HG02938 (cell line): ENCODE results near the gene SLC16A9.

Experiments
- ATAC-seq: cut with Tn5 transposase; IDR thresholded peaks from one replicate; pipeline ENCODE4 v1.9.1; 2021; ENCODE audit warnings: mild to moderate bottlenecking, moderate library complexity; ENCODE audit not compliant: unreplicated experiment

The SLC16A9 gene

GRCh38 chr10:59631882-59632807, 77.5 kb downstream of the SLC16A9 start:
- ATAC-seq = no peak

- ATAC-seq = no peak
Measured at GRCh38 chr10:59631237-59631636, 78.4 kb downstream of the SLC16A9 start.

GRCh38 chr10:59628965-59629364, 80.7 kb downstream of the SLC16A9 start:
- no peak for ATAC-seq

GRCh38 chr10:59628456-59628855, 81.2 kb downstream of the SLC16A9 start:
- ATAC-seq = no peak

GRCh38 chr10:59627366-59628018, 82.2 kb downstream of the SLC16A9 start:
- ATAC-seq = no peak

- no peak for ATAC-seq
Measured at GRCh38 chr10:59626523-59626869, 83.2 kb downstream of the SLC16A9 start.

- ATAC-seq = peak; percentile 91
Measured at GRCh38 chr10:59625721-59626522, 83.7 kb downstream of the SLC16A9 start.

- ATAC-seq = no peak
Measured at GRCh38 chr10:59624951-59625350, 84.7 kb downstream of the SLC16A9 start.

- ATAC-seq = no peak
Measured at GRCh38 chr10:59624136-59624535, 85.5 kb downstream of the SLC16A9 start.

- no peak for ATAC-seq
Measured at GRCh38 chr10:59623133-59624121, 86.2 kb downstream of the SLC16A9 start.

GRCh38 chr10:59622320-59623132, 87.1 kb downstream of the SLC16A9 start:
- ATAC-seq = peak; percentile 44

GRCh38 chr10:59621771-59622170, 87.9 kb downstream of the SLC16A9 start:
- ATAC-seq = no peak

- ATAC-seq = no peak
Measured at GRCh38 chr10:59618666-59619065, 91.0 kb downstream of the SLC16A9 start.

GRCh38 chr10:59617996-59618395, 91.7 kb downstream of the SLC16A9 start:
- ATAC-seq = no peak

- ATAC-seq = no peak
Measured at GRCh38 chr10:59611048-59611447, 98.6 kb downstream of the SLC16A9 start.

- no peak for ATAC-seq
Measured at GRCh38 chr10:59607970-59608369, 101.7 kb downstream of the SLC16A9 start.

GRCh38 chr10:59606551-59606961, 103.1 kb downstream of the SLC16A9 start:
- no peak for ATAC-seq

- ATAC-seq = no peak
Measured at GRCh38 chr10:59601985-59602384, 107.7 kb downstream of the SLC16A9 start.
